Endothelial cell of umbilical vein (primary cell): Measurements from ENCODE around the gene SPAG9. TPM values are rescaled to one million over a fixed set of nuclear protein-coding genes. Genes with fewer than 3 reads are reported as not detected.

Source experiments
- BruUV-seq: library from RNA; stranded (reverse); fragments of 400-500 nt; replicated peaks from 2 replicates; lab custom pipeline; 2021; lab: Mats Ljungman, UMichigan
- CTCF ChIA-PET: fragments of 300-600, 350-600 bp; sonication (Branson Sonifier 250); formaldehyde crosslinking; loops from one replicate; lab custom pipeline; 2021; ENCODE audit warnings: antibody characterized with exemption, inconsistent platforms; lab: Charles Lee
- POLR2A ChIA-PET: fragments of 300-600, 350-600 bp; sonication (Branson Sonifier 250); formaldehyde crosslinking; loops from one replicate; lab custom pipeline; 2021; ENCODE audit warnings: antibody characterized with exemption, inconsistent platforms; lab: Charles Lee
- DNase-seq: peaks from one replicate; pipeline ENCODE4 v3.0.0-alpha.2; 2011; ENCODE audit warnings: low read depth, low spot score
- FAIRE-seq: peaks from 2 replicates; lab custom pipeline; 2011; peaks lifted over from hg19 to GRCh38; lab: Jason Lieb, UNC
- H2AFZ ChIP-seq: 2 replicates; pipeline ENCODE4 v1.6.0; 2012; ENCODE audit warnings: low read depth, low read length, control low read depth, inconsistent platforms
- H3K27ac ChIP-seq: 2 replicates; pipeline ENCODE4 v1.5.1; 2011; ENCODE audit warnings: low read depth, mild to moderate bottlenecking, control low read depth, low read length, moderate library complexity; ENCODE audit not compliant: insufficient read depth
- H3K27me3 ChIP-seq, 2 experiments: 2 replicates each; pipeline versions ENCODE4 v1.6.0 to v1.6.1; 2011; ENCODE audit warnings: low read length in 2 of 2, mixed read lengths in 1 of 2; ENCODE audit not compliant: control insufficient read depth in 2 of 2, insufficient read depth in 2 of 2
- H3K36me3 ChIP-seq, 2 experiments: 2 replicates in 1 of 2; 3 replicates in 1 of 2; pipeline ENCODE4 v1.5.1; 2011; ENCODE audit warnings: low read length in 2 of 2, mild to moderate bottlenecking in 1 of 2, moderate library complexity in 1 of 2; ENCODE audit not compliant: control insufficient read depth in 2 of 2, insufficient read depth in 2 of 2; ENCODE audit errors: extremely low read depth in 1 of 2
- H3K4me1 ChIP-seq: 3 replicates; pipeline ENCODE4 v1.5.1; 2011; ENCODE audit warnings: mild to moderate bottlenecking, low read length; ENCODE audit not compliant: control insufficient read depth, insufficient read depth; ENCODE audit errors: extremely low read depth
- H3K4me2 ChIP-seq: 2 replicates; pipeline ENCODE4 v1.6.1; 2011; ENCODE audit warnings: low read length, control low read depth, mixed read lengths; ENCODE audit not compliant: insufficient read depth
- H3K4me3 ChIP-seq, 3 experiments: fragments of 200-600 bp in 1 of 3; sonication (generic), shearing (Covaris generic) in 1 of 3; replicated peaks in 1 of 3; 2 replicates each; pipeline ENCODE4 v1.5.1; 2011 to 2016; ENCODE audit warnings: control low read depth in 3 of 3, low read length in 3 of 3, mild to moderate bottlenecking in 2 of 3, inconsistent platforms in 1 of 3, low read depth in 1 of 3, moderate library complexity in 1 of 3; ENCODE audit not compliant: insufficient read depth in 1 of 3
- H3K79me2 ChIP-seq: 2 replicates; pipeline ENCODE4 v1.6.0; 2012; ENCODE audit warnings: low read length, inconsistent platforms; ENCODE audit not compliant: control insufficient read depth, insufficient read depth
- H3K9ac ChIP-seq: replicated peaks from 2 replicates; pipeline ENCODE3; 2011; ENCODE audit warnings: low read length, control low read depth; ENCODE audit not compliant: insufficient read depth; ENCODE audit errors: extremely low read depth
- H3K9me1 ChIP-seq: replicated peaks from 3 replicates; pipeline ENCODE4 v1.6.0; 2011; ENCODE audit warnings: mild to moderate bottlenecking, low read length; ENCODE audit not compliant: control insufficient read depth, insufficient read depth; ENCODE audit errors: extremely low read depth
- H3K9me3 ChIP-seq: replicated peaks from 2 replicates; pipeline ENCODE4 v1.5.1; 2012; ENCODE audit warnings: low read length, inconsistent platforms; ENCODE audit not compliant: control insufficient read depth, insufficient read depth
- H4K20me1 ChIP-seq: replicated peaks from 2 replicates; pipeline ENCODE3; 2011; ENCODE audit warnings: mild to moderate bottlenecking, low read length; ENCODE audit not compliant: control insufficient read depth, insufficient read depth; ENCODE audit errors: extremely low read depth
- CTCF ChIP-seq, 2 donors: IDR thresholded peaks; 1 replicate in 1 of 2; 2 replicates in 1 of 2; pipeline ENCODE4 v1.5.1; 2011; ENCODE audit warnings: low read length in 2 of 2, mild to moderate bottlenecking in 2 of 2, moderate library complexity in 2 of 2, control low read depth in 1 of 2, inconsistent platforms in 1 of 2, low read depth in 1 of 2; ENCODE audit not compliant: insufficient read depth in 1 of 2; ENCODE audit errors: extremely low read depth in 1 of 2
- EZH2 ChIP-seq: IDR thresholded peaks from 2 replicates; pipeline ENCODE4 v1.6.1; 2012; ENCODE audit warnings: borderline replicate concordance, low read depth, mild to moderate bottlenecking, moderate library complexity, low read length, inconsistent platforms; ENCODE audit not compliant: severe bottlenecking
- FOS ChIP-seq: IDR thresholded peaks from 2 replicates; pipeline ENCODE4 v1.6.1; 2011; ENCODE audit warnings: mild to moderate bottlenecking, low read length, moderate library complexity, borderline replicate concordance; ENCODE audit not compliant: insufficient read depth
- GATA2 ChIP-seq: IDR thresholded peaks from 2 replicates; pipeline ENCODE4 v1.7.0; 2011; ENCODE audit warnings: low read depth, mild to moderate bottlenecking, moderate library complexity, mixed read lengths, low read length; ENCODE audit not compliant: insufficient read length, insufficient read depth
- JUN ChIP-seq: IDR thresholded peaks from 2 replicates; pipeline ENCODE4 v1.6.1; 2011; ENCODE audit warnings: borderline replicate concordance, low read depth; ENCODE audit not compliant: insufficient read length, insufficient read depth
- MAX ChIP-seq: IDR thresholded peaks from 2 replicates; pipeline ENCODE4 v1.6.1; 2011; ENCODE audit not compliant: insufficient read depth, insufficient read length
- MYC ChIP-seq: IDR thresholded peaks from one replicate; pipeline ENCODE4 v1.6.1; 2011; ENCODE audit warnings: mild to moderate bottlenecking, low read depth, low read length
- POLR2A ChIP-seq: IDR thresholded peaks from 2 replicates; pipeline ENCODE4 v1.6.1; 2012; ENCODE audit warnings: low read depth, mild to moderate bottlenecking, control low read depth, low read length
- POLR2AphosphoS5 ChIP-seq: IDR thresholded peaks from 2 replicates; pipeline ENCODE4 v1.6.1; 2012; ENCODE audit warnings: low read depth, mild to moderate bottlenecking, control low read depth, low read length, moderate library complexity; ENCODE audit not compliant: insufficient read depth
- dilution Hi-C: fragments of 300-500 bp; cut with MboI; formaldehyde crosslinking; loops from one replicate; pipeline ENCODE4 v1.15.0; 2019; ENCODE audit warnings: low sequenced_read_pairs; ENCODE audit not compliant: extremely low pct_ligation_motif_present
- intact Hi-C: fragments of 100-400 bp; cut with micrococcal nuclease; formaldehyde crosslinking; loops from one replicate; pipeline ENCODE4 v1.10.0; 2022
- polyA plus RNA-seq, 4 experiments: library from polyadenylated mRNA; depleted of rRNA in 3 of 4; stranded (reverse) in 3 of 4; unstranded in 1 of 4; fragments of >200 nt; gene quantifications; 2 replicates each; pipeline versions ENCODE4 v1.2.1 to v1.2.3, GENCODE V29; 2011 to 2012; ENCODE audit warnings: missing spikeins in 1 of 4
- total RNA-seq: library from RNA; stranded (reverse); gene quantifications from 2 replicates; pipeline ENCODE4 v1.2.3, GENCODE V29; 2021

The SPAG9 gene
- total and polyA plus RNA-seq, 2 donors (not counting 3 experiments of a cell fraction or from before 2014, with no cell fraction given) = 16.5 to 75.0 TPM

- Histone ChIP-seq H3K9me1 (no peaks in the 10 kb centered on the region), H2AFZ (no peak overlapping the region), H4K20me1 (no peaks in the 10 kb centered on the region), H3K9ac (no peak overlapping the region), H3K4me3 (no peak overlapping the region), H3K79me2 (no peaks in the 10 kb centered on the region), H3K27ac (no peak overlapping the region), H3K4me2 (no peak overlapping the region), H3K27me3 (no peaks in the 10 kb centered on the region), H3K9me3 (no peaks in the 10 kb centered on the region), H3K4me1 (peaks cover 4% of the 10 kb centered on the region), H3K36me3 (no peaks in the 10 kb centered on the region)
- TF ChIP-seq CTCF (IDR thresholded peaks at IDR 0.05; ENCODE audit: extremely low read depth in 1 of 2, insufficient read depth in 1 of 2, low read depth in 1 of 2, low read length in 2 of 2) (no peak), MAX (no peak), JUN (no peak), EZH2 (no peak), MYC (no peak), POLR2AphosphoS5 (no peak), POLR2A (no peak), FOS (no peak), GATA2 (no peak)
- dilution Hi-C loops = no loop called here
- CTCF ChIA-PET = no interaction called here
- FAIRE-seq = no peak
- no peak for DNase-seq
- BruUV-seq = no TSS peak
- POLR2A ChIA-PET = no interaction called here
- intact Hi-C loops = no loop called here
Measured at GRCh38 chr17:50923611-50924010, 197.1 kb downstream of the SPAG9 start.
